ENCODE results near the gene ARMC6. TPM values are rescaled to one million over a fixed set of nuclear protein-coding genes. Genes with fewer than 3 reads are reported as not detected.

The ARMC6 gene
- total and polyA plus RNA-seq, 2 donors (not counting 3 experiments of a cell fraction or from before 2014, with no cell fraction given): 33.9 to 44.7 TPM

GRCh38 chr19:18996796-18997394 lies 36.5 kb upstream of the ARMC6 start:
- FAIRE-seq (no peak), DNase-seq (ENCODE audit: low read depth, low spot score) (no peak)
- no peaks in the 10 kb centered on the region for H3K79me2 ChIP-seq (ENCODE audit: control insufficient read depth, insufficient read depth, low read length)
- ChIA-PET POLR2A (no interaction called here), CTCF (interaction anchor here (1.0 to 1.4 kb wide), 3 partner anchors 9 to 62 kb away, joined by 3 to 4 read pairs (median 3); no protein-coding TSS in a partner anchor)
- no TSS peak for BruUV-seq (replicated peaks)
- dilution Hi-C loops (cut with MboI; ENCODE audit: extremely low pct_ligation_motif_present, low sequenced_read_pairs) (no loop called here), intact Hi-C loops (cut with micrococcal nuclease) (no loop called here)
- no peak overlapping the region for H2AFZ ChIP-seq (ENCODE audit: low read depth, low read length)
- no peak overlapping the region for H3K9ac ChIP-seq (replicated peaks; ENCODE audit: extremely low read depth, insufficient read depth, low read length)
- H3K9me3 ChIP-seq (replicated peaks; ENCODE audit: control insufficient read depth, insufficient read depth, low read length): no peaks in the 10 kb centered on the region
- no peak overlapping the region for H3K27ac ChIP-seq (ENCODE audit: insufficient read depth, low read depth, low read length)
- peaks cover 13% of the 10 kb centered on the region for H3K4me1 ChIP-seq (ENCODE audit: control insufficient read depth, extremely low read depth, insufficient read depth, low read length)
- no peak overlapping the region for H3K4me3 ChIP-seq (replicated peaks in 1 of 3; ENCODE audit: insufficient read depth in 1 of 3, low read depth in 1 of 3, low read length in 3 of 3)
- no peak for TF ChIP-seq FOS (IDR thresholded peaks at IDR 0.05; ENCODE audit: borderline replicate concordance, insufficient read depth, low read length)
- no peak for TF ChIP-seq MYC (IDR thresholded peaks at IDR 0.05; ENCODE audit: low read depth, low read length)
- TF ChIP-seq EZH2 (IDR thresholded peaks at IDR 0.05; ENCODE audit: borderline replicate concordance, low read depth, low read length, severe bottlenecking): no peak
- no peak for TF ChIP-seq CTCF (IDR thresholded peaks at IDR 0.05; ENCODE audit: extremely low read depth in 1 of 2, insufficient read depth in 1 of 2, low read depth in 1 of 2, low read length in 2 of 2)
- no peak for TF ChIP-seq MAX (IDR thresholded peaks at IDR 0.05; ENCODE audit: insufficient read depth, insufficient read length)
- no peak for TF ChIP-seq POLR2A (IDR thresholded peaks at IDR 0.05; ENCODE audit: low read depth, low read length)
- TF ChIP-seq POLR2AphosphoS5 (IDR thresholded peaks at IDR 0.05; ENCODE audit: insufficient read depth, low read depth, low read length): no peak
- no peak for TF ChIP-seq JUN (IDR thresholded peaks at IDR 0.05; ENCODE audit: borderline replicate concordance, insufficient read depth, insufficient read length, low read depth)
- TF ChIP-seq GATA2 (IDR thresholded peaks at IDR 0.05; ENCODE audit: insufficient read depth, insufficient read length, low read depth, low read length): no peak
- no peaks in the 10 kb centered on the region for H3K9me1 ChIP-seq (replicated peaks; ENCODE audit: control insufficient read depth, extremely low read depth, insufficient read depth, low read length)
- H4K20me1 ChIP-seq (replicated peaks; ENCODE audit: control insufficient read depth, extremely low read depth, insufficient read depth, low read length): no peaks in the 10 kb centered on the region
- no peak overlapping the region for H3K4me2 ChIP-seq (ENCODE audit: insufficient read depth, low read length)
- H3K36me3 ChIP-seq (ENCODE audit: control insufficient read depth in 2 of 2, extremely low read depth in 1 of 2, insufficient read depth in 2 of 2, low read length in 2 of 2): peaks cover 15 to 24% of the 10 kb centered on the region in 2 experiments
- H3K27me3 ChIP-seq (ENCODE audit: control insufficient read depth in 2 of 2, insufficient read depth in 2 of 2, low read length in 2 of 2): no peaks in the 10 kb centered on the region

Measured in endothelial cell of umbilical vein (primary cell).